Measurements from ENCODE around the gene STXBP2.

Gene STXBP2

DNA sequence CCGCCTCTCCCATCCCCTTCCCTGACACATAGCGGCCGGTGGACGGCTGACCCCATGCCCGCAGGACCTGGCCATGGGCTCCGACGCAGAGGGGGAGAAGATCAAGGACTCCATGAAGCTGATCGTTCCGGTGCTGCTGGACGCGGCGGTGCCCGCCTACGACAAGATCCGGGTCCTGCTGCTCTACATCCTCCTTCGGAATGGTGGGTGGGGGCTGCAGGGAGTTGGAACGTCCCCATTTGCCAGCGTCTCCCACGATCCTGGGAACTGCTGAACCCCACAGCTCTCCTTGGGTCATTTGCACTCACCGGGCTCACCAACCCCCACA is 7.6 kb downstream of the STXBP2 start:
- Histone ChIP-seq H3K4me1 (no peaks in the 10 kb centered on the region), H3K27me3 (ENCODE audit: control insufficient read depth, insufficient read depth, low read length) (no peaks in the 10 kb centered on the region), H3K4me2 (ENCODE audit: low read length) (no peak overlapping the region), H3K36me3 (ENCODE audit: control insufficient read depth, insufficient read depth, low read length) (no peaks in the 10 kb centered on the region), H2AFZ (no peak overlapping the region), H3K9ac (no peak overlapping the region), H3K9me3 (ENCODE audit: control insufficient read depth, low read length) (no peaks in the 10 kb centered on the region), H3K27ac (no peak overlapping the region), H3K79me2 (no peaks in the 10 kb centered on the region), H3K4me3 (ENCODE audit: low read depth, low read length) (no peak overlapping the region)
- TF ChIP-seq, protein P1, sequence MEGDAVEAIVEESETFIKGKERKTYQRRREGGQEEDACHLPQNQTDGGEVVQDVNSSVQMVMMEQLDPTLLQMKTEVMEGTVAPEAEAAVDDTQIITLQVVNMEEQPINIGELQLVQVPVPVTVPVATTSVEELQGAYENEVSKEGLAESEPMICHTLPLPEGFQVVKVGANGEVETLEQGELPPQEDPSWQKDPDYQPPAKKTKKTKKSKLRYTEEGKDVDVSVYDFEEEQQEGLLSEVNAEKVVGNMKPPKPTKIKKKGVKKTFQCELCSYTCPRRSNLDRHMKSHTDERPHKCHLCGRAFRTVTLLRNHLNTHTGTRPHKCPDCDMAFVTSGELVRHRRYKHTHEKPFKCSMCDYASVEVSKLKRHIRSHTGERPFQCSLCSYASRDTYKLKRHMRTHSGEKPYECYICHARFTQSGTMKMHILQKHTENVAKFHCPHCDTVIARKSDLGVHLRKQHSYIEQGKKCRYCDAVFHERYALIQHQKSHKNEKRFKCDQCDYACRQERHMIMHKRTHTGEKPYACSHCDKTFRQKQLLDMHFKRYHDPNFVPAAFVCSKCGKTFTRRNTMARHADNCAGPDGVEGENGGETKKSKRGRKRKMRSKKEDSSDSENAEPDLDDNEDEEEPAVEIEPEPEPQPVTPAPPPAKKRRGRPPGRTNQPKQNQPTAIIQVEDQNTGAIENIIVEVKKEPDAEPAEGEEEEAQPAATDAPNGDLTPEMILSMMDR (IDR thresholded peaks at IDR 0.05), result no peak

DNA sequence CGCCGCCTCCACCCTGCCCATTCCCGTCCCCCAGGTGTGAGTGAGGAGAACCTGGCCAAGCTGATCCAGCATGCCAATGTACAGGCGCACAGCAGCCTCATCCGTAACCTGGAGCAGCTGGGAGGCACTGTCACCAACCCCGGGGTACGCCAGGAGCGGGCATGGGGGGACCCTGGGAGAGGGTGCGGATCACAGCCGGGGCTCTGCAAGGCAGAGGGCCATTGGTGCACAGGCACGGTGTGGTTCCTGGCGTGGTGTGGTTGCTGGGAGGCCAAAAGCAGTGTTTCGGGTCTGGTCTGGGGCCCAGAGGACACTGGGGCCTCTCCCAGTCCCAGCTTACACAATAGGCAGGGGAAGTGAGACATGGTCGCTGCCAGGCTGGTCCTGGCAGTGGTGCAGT is 8.3 kb downstream of the STXBP2 start:
- H3K79me2 ChIP-seq, result no peaks in the 10 kb centered on the region
- H3K4me1 ChIP-seq, result no peaks in the 10 kb centered on the region
- H3K9ac ChIP-seq, result no peak overlapping the region
- no peaks in the 10 kb centered on the region for H3K36me3 ChIP-seq (ENCODE audit: control insufficient read depth, insufficient read depth, low read length)
- no peaks in the 10 kb centered on the region for H3K9me3 ChIP-seq (ENCODE audit: control insufficient read depth, low read length)
- TF ChIP-seq, protein P1 (IDR thresholded peaks at IDR 0.05), result no peak
- H3K27me3 ChIP-seq (ENCODE audit: control insufficient read depth, insufficient read depth, low read length), result no peaks in the 10 kb centered on the region
- no peak overlapping the region for H3K4me2 ChIP-seq (ENCODE audit: low read length)
- no peak overlapping the region for H2AFZ ChIP-seq
- no peak overlapping the region for H3K27ac ChIP-seq
- no peak overlapping the region for H3K4me3 ChIP-seq (ENCODE audit: low read depth, low read length)

DNA sequence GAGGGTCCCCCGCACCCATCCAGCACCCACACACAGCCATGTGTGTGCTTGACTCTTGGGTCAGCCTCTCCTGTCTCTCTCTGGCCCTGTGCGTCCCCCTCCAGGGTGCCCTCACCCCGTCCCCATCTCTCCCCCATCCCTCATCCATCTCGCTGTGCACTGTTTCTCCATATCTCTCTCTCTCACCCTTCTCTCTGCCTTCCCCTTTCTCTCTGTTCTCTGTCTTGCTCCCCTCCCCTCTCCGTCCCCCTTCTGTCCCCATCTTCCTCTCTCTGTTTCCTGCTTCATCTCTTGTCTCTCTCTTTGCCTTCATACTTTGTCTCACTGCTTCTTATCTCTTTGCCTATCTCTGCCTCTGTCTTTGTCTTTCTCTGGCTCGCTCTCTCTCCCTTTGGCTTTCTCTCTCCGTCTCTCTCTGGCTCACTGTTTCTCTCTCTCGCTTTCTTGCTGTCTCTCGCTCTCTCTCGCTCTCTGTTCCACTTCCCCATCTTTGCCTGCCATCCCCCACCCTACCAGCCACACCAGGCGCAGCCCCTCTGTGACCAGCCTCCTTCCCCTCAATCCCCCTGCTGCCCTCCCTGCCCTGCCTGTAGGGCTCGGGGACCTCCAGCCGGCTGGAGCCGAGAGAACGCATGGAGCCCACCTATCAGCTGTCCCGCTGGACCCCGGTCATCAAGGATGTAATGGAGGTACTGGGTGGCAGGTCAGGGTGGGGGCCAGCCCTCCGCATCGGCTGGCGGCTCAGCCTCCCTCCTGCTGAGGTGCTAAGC is 8.9 kb downstream of the STXBP2 start:
- Histone ChIP-seq H3K4me1 (no peaks in the 10 kb centered on the region), H3K4me2 (ENCODE audit: low read length) (no peak overlapping the region), H3K27me3 (ENCODE audit: control insufficient read depth, insufficient read depth, low read length) (no peaks in the 10 kb centered on the region), H3K4me3 (ENCODE audit: low read depth, low read length) (no peak overlapping the region), H3K27ac (no peak overlapping the region), H3K36me3 (ENCODE audit: control insufficient read depth, insufficient read depth, low read length) (no peaks in the 10 kb centered on the region), H3K9me3 (ENCODE audit: control insufficient read depth, low read length) (no peaks in the 10 kb centered on the region), H3K9ac (no peak overlapping the region), H3K79me2 (no peaks in the 10 kb centered on the region), H2AFZ (no peak overlapping the region)
- TF ChIP-seq, protein P1 (IDR thresholded peaks at IDR 0.05), result no peak

DNA sequence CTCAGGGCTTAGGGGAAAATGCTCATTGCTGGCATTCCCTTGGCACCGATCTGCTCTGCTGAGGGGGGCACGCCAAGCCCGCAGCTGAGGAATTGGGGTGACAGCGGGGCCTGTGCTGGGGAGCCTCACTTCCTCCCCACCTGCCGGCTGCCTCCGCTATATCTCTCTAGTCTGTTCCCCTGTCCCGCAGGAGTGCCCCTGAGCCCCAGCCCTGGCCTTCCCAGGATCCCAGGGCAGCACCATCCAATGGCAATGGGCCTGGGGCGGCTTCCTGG is 9.5 kb downstream of the STXBP2 start:
- no peaks in the 10 kb centered on the region for H3K36me3 ChIP-seq (ENCODE audit: control insufficient read depth, insufficient read depth, low read length)
- H3K9me3 ChIP-seq (ENCODE audit: control insufficient read depth, low read length), result no peaks in the 10 kb centered on the region
- no peak overlapping the region for H3K27ac ChIP-seq
- H3K9ac ChIP-seq, result no peak overlapping the region
- no peaks in the 10 kb centered on the region for H3K4me1 ChIP-seq
- no peak overlapping the region for H3K4me3 ChIP-seq (ENCODE audit: low read depth, low read length)
- TF ChIP-seq, protein P1 (IDR thresholded peaks at IDR 0.05), result no peak
- H3K79me2 ChIP-seq, result no peaks in the 10 kb centered on the region
- no peak overlapping the region for H2AFZ ChIP-seq
- H3K4me2 ChIP-seq (ENCODE audit: low read length), result no peak overlapping the region
- no peaks in the 10 kb centered on the region for H3K27me3 ChIP-seq (ENCODE audit: control insufficient read depth, insufficient read depth, low read length)

DNA sequence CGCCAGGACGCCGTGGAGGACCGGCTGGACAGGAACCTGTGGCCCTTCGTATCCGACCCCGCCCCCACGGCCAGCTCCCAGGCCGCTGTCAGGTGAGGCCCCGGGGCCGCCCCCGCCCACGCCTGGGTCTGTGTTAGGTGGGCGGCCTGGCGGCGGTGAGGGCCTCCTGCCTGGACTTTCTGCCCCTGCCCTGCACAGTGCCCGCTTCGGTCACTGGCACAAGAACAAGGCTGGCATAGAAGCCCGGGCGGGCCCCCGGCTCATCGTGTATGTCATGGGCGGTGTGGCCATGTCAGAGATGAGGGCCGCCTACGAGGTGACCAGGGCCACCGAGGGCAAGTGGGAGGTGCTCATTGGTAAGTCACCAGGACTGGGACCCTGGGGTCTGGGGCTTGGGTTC is 10.2 kb downstream of the STXBP2 start:
- H3K27me3 ChIP-seq (ENCODE audit: control insufficient read depth, insufficient read depth, low read length), result no peaks in the 10 kb centered on the region
- no peak overlapping the region for H3K4me2 ChIP-seq (ENCODE audit: low read length)
- H3K9me3 ChIP-seq (ENCODE audit: control insufficient read depth, low read length), result no peaks in the 10 kb centered on the region
- no peak overlapping the region for H3K27ac ChIP-seq
- H3K79me2 ChIP-seq, result no peaks in the 10 kb centered on the region
- H3K9ac ChIP-seq, result no peak overlapping the region
- no peaks in the 10 kb centered on the region for H3K4me1 ChIP-seq
- TF ChIP-seq, protein P1 (IDR thresholded peaks at IDR 0.05), result no peak
- H2AFZ ChIP-seq, result no peak overlapping the region
- no peaks in the 10 kb centered on the region for H3K36me3 ChIP-seq (ENCODE audit: control insufficient read depth, insufficient read depth, low read length)
- H3K4me3 ChIP-seq (ENCODE audit: low read depth, low read length), result no peak overlapping the region

Measured in parathyroid adenoma (tissue), 2 donors.